HCT116 (cell line): Measurements from ENCODE around the gene PRR12. TPM values are rescaled to one million over a fixed set of nuclear protein-coding genes. Genes with fewer than 3 reads are reported as not detected.
A peak's percentile ranks its signal among the peaks of the same experiment; 100 is the strongest.

ENCODE experiments used
- ATAC-seq: fragments of 200-7000 bp; cut with Tn5 transposase; 2 replicates; pipeline ENCODE4 v1.9.1; 2020; ENCODE audit warnings: mild to moderate bottlenecking, moderate library complexity
- BruUV-seq: library from RNA; stranded (reverse); fragments of 400-500 nt; replicated peaks from 2 replicates; lab custom pipeline; 2021; lab: Mats Ljungman, UMichigan
- CTCF ChIA-PET: fragments of 300-600 bp; sonication (Branson Sonifier 250); formaldehyde crosslinking; loops from one replicate; lab custom pipeline; 2021; ENCODE audit warnings: antibody characterized with exemption; lab: Charles Lee
- POLR2A ChIA-PET: fragments of 300-600, 350-600 bp; sonication (Branson Sonifier 250); formaldehyde crosslinking; loops from one replicate; lab custom pipeline; 2021; ENCODE audit warnings: antibody characterized with exemption; lab: Charles Lee
- RAD21 ChIA-PET, 2 experiments: fragments of 300-600 bp; sonication (Branson Sonifier 250); formaldehyde crosslinking; loops; one replicate each; lab custom pipeline; 2023; ENCODE audit warnings: low total read pairs in 2 of 2; ENCODE audit not compliant: uncharacterized antibody in 2 of 2, unreplicated experiment in 2 of 2, low non-redundant PET in 1 of 2; lab: Charles Lee
- DNase-seq: peaks from one replicate; pipeline ENCODE4 v3.0.0-alpha.2; 2010; ENCODE audit warnings: low read depth, low spot score
- H2AFZ ChIP-seq: fragments of 200-600 bp; shearing (Covaris generic), sonication (generic); 2 replicates; pipeline ENCODE4 v1.6.1; 2017; ENCODE audit warnings: low read depth, mixed run types, mixed read lengths, antibody characterized with exemption, low read length; ENCODE audit not compliant: poor library complexity, severe bottlenecking
- H3K27ac ChIP-seq: 2 replicates; pipeline ENCODE4 v1.5.1; 2012; ENCODE audit warnings: low read depth, low read length
- H3K27me3 ChIP-seq: fragments of 200-600 bp; sonication (generic); 2 replicates; pipeline ENCODE4 v1.6.1; 2016; ENCODE audit warnings: mixed run types, low read length, mixed read lengths; ENCODE audit not compliant: insufficient read depth
- H3K36me3 ChIP-seq, 2 experiments: fragments of 200-500 bp in 1 of 2; fragments of 200-600 bp in 1 of 2; sonication (Bioruptor generic) in 1 of 2; sonication (generic) in 1 of 2; 2 replicates each; pipeline versions ENCODE4 v1.5.1 to v1.6.1; 2014 to 2016; ENCODE audit warnings: low read length in 2 of 2, inconsistent platforms in 1 of 2, mixed read lengths in 1 of 2, mixed run types in 1 of 2; ENCODE audit not compliant: insufficient read depth in 2 of 2, control insufficient read depth in 1 of 2
- H3K4me1 ChIP-seq, 2 experiments: fragments of 200-600 bp in 1 of 2; sonication (generic) in 1 of 2; 2 replicates each; pipeline versions ENCODE4 v1.5.1 to v1.6.1; 2012 to 2017; ENCODE audit warnings: low read length in 2 of 2, inconsistent platforms in 1 of 2, mild to moderate bottlenecking in 1 of 2, mixed read lengths in 1 of 2, mixed run types in 1 of 2, moderate library complexity in 1 of 2; ENCODE audit not compliant: insufficient read depth in 2 of 2, control insufficient read depth in 1 of 2
- H3K4me2 ChIP-seq: fragments of 200-600 bp; sonication (generic); 2 replicates; pipeline ENCODE4 v1.6.1; 2017; ENCODE audit warnings: mixed run types, low read length, mixed read lengths
- H3K4me3 ChIP-seq, 2 experiments: fragments of 200-600 bp in 1 of 2; sonication (generic) in 1 of 2; replicated peaks in 1 of 2; 2 replicates each; pipeline ENCODE4 v1.5.1; 2011 to 2016; ENCODE audit warnings: low read length in 2 of 2, control low read depth in 1 of 2, low read depth in 1 of 2, mild to moderate bottlenecking in 1 of 2, mixed read lengths in 1 of 2, mixed run types in 1 of 2
- H3K79me2 ChIP-seq: fragments of 200-600 bp; sonication (generic); 2 replicates; pipeline ENCODE4 v1.6.1; 2017; ENCODE audit warnings: mild to moderate bottlenecking, mixed run types, low read length, moderate library complexity, mixed read lengths; ENCODE audit not compliant: insufficient read depth
- H3K9ac ChIP-seq: fragments of 200-600 bp; sonication (generic); 2 replicates; pipeline ENCODE4 v1.6.1; 2016; ENCODE audit warnings: low read length, mixed read lengths
- H3K9me2 ChIP-seq: fragments of 200-600 bp; sonication (generic), shearing (Covaris generic); 2 replicates; pipeline ENCODE4 v1.6.1; 2017; ENCODE audit warnings: mixed run types, mild to moderate bottlenecking, moderate library complexity; ENCODE audit not compliant: insufficient read depth
- H3K9me3 ChIP-seq, 2 experiments: fragments of 200-500 bp in 1 of 2; fragments of 200-600 bp in 1 of 2; sonication (Bioruptor generic) in 1 of 2; sonication (generic) in 1 of 2; 2 replicates each; pipeline ENCODE4 v1.6.1; 2014 to 2017; ENCODE audit warnings: low read length in 2 of 2, mixed read lengths in 2 of 2, inconsistent platforms in 1 of 2, low read depth in 1 of 2, mild to moderate bottlenecking in 1 of 2, mixed run types in 1 of 2, moderate library complexity in 1 of 2; ENCODE audit not compliant: control insufficient read depth in 1 of 2, insufficient read depth in 1 of 2
- H4K20me1 ChIP-seq: fragments of 200-600 bp; sonication (generic), shearing (Covaris generic); 2 replicates; pipeline ENCODE4 v1.6.1; 2017; ENCODE audit warnings: mixed run types, mild to moderate bottlenecking, moderate library complexity; ENCODE audit not compliant: insufficient read depth
- EZH2phosphoT487 ChIP-seq: fragments of 200-600 bp; IDR thresholded peaks from 2 replicates; pipeline ENCODE4 v1.6.1; 2018; ENCODE audit warnings: antibody characterized with exemption, borderline replicate concordance
- POLR2A ChIP-seq: IDR thresholded peaks from 2 replicates; pipeline ENCODE4 v1.7.0; 2011; ENCODE audit warnings: borderline replicate concordance; ENCODE audit not compliant: insufficient read depth, insufficient read length; ENCODE audit errors: extremely low read depth
- POLR2AphosphoS5 ChIP-seq: IDR thresholded peaks from 2 replicates; pipeline ENCODE4 v1.6.1; 2011; ENCODE audit warnings: mild to moderate bottlenecking, low read depth, low read length, moderate library complexity
- SIN3A ChIP-seq: IDR thresholded peaks from 2 replicates; pipeline ENCODE4 v1.6.1; 2012; ENCODE audit warnings: low read depth
- YY1 ChIP-seq: IDR thresholded peaks from 2 replicates; pipeline ENCODE4 v1.6.1; 2011; ENCODE audit warnings: low read length, low read depth, moderate library complexity, mild to moderate bottlenecking; ENCODE audit not compliant: insufficient replicate concordance; ENCODE audit errors: extremely low read depth
- ZBTB33 ChIP-seq: IDR thresholded peaks from 2 replicates; pipeline ENCODE4 v1.6.1; 2011; ENCODE audit warnings: mild to moderate bottlenecking, low read length, moderate library complexity; ENCODE audit not compliant: insufficient replicate concordance; ENCODE audit errors: extremely low read depth
- ZFX ChIP-seq: fragments of 450-650 bp; IDR thresholded peaks from 2 replicates; pipeline ENCODE4 v1.6.1; 2017
- intact Hi-C: fragments of 100-400 bp; cut with micrococcal nuclease; formaldehyde crosslinking; loops from 2 replicates; pipeline ENCODE4 v1.10.0; 2022
- total RNA-seq: library from RNA; stranded (reverse); gene quantifications from one replicate; pipeline ENCODE4 v1.2.1, GENCODE V29; 2021; ENCODE audit not compliant: unreplicated experiment

The PRR12 gene
- total RNA-seq, 1 experiment from 2014 or later, result 26.9 TPM

GRCh38 chr19:49591731-49592485 lies 926 bp downstream of the PRR12 start:
- ChIA-PET RAD21 (interaction anchor here (0.6 to 0.7 kb wide), 2 partner anchors 41 to 47 kb away, joined by 4 to 6 read pairs; no protein-coding TSS in a partner anchor), POLR2A (interaction anchor here (1.0 to 5.4 kb wide), 2 partner anchors 11 to 48 kb away, joined by 3 to 50 read pairs; partner anchors contain the start of genes RRAS and SCAF1), CTCF (interaction anchor here (1.1 kb wide), 1 partner anchor 80 kb away, joined by 3 read pairs; no protein-coding TSS in a partner anchor)
- intact Hi-C loops, result loop anchor here (2.0 to 5.0 kb wide), 2 partner anchors 85 to 173 kb away; partner anchors contain the start of gene PRMT1
- Histone ChIP-seq H3K4me3 (peak overlapping the region; percentile 89 to 93), H2AFZ (no peak overlapping the region), H3K9me3 (no peaks in the 10 kb centered on the region), H3K36me3 (peaks cover 10 to 16% of the 10 kb centered on the region in 2 experiments; a peak in 3 of 4 replicates), H3K27ac (peak overlapping the region; percentile 99), H3K79me2 (peaks cover 39% of the 10 kb centered on the region), H4K20me1 (peaks cover 8% of the 10 kb centered on the region; the same call in 1 of the 2 replicates), H3K9ac (peak overlapping the region; percentile 99), H3K27me3 (no peaks in the 10 kb centered on the region), H3K4me2 (peak overlapping the region; percentile 83), H3K9me2 (no peaks in the 10 kb centered on the region), H3K4me1 (peaks cover 10 to 33% of the 10 kb centered on the region in 2 experiments; a peak in 3 of 4 replicates)
- no peak for TF ChIP-seq ZBTB33
- TF ChIP-seq SIN3A, result peak; percentile 24; the same call in 1 of the 2 replicates
- 0 out of 2 replicates have a peak, but pooled peaks have one; percentile 45 for TF ChIP-seq POLR2AphosphoS5
- peak; percentile 84 for TF ChIP-seq ZFX
- TF ChIP-seq POLR2A, result peak; percentile 16
- TF ChIP-seq EZH2phosphoT487, result no peak
- no peak for TF ChIP-seq YY1
- no peak for DNase-seq
- TSS peak; percentile 32 for BruUV-seq
- ATAC-seq, result 0 out of 2 replicates have a peak, but pooled peaks have one; percentile 6
